Measurements from ENCODE around the gene DYNLT4. TPM values are rescaled to one million over a fixed set of nuclear protein-coding genes. Genes with fewer than 3 reads are reported as not detected.
"Not testable (repeated sequence)": the region's sequence is repeated elsewhere in the genome, so short reads cannot be mapped to it uniquely, and the experiment has no call there.

The DYNLT4 gene
- total RNA-seq, 1 experiment from 2014 or later = not detected

DNA sequence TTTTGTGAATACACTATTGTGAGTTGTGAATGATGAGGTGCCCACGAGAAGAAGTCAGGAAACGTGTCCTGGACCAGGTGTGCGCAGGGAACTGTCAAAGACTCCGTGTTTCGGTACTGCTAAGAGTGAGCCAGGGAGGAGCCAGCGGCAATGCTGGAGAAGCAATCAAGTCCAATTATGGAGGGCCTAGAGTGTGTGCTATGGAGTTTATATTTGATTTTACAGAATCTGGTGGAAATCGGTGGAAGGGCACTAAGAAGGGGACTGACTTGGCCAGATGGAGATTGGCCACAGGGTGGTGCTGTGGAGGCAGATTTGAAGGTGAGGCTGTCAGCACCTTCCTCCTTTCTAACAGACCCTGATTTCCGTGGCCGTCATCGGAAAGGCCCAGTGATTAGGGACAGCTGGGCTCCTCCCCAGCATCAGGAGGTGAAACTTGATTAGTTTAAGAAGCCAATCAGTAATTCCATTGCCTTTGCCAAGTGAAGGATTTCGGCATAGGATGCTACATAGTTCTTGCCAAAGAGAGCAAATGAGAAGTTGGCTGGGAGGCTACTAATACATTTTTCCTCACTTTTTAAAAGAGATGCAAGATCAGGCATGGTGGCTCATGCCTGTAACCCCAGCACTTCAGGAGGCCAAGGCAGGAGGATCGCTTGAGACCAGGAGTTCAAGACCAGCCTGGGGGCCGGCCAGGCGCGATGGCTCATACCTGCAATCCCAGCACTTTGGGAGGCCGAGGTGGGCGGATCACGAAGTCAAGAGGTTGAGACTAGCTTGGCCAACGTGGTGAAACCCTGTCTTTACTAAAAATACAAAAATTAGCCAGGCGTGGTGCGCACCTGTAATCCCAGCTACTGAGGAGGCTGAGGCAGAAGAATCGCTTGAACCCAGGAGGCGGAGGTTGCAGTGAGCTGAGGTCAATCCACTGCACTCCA lies 28.9 kb upstream of the DYNLT4 start:
- peak; percentile 60 to 90 for DNase-seq (ENCODE audit: low read depth in 1 of 2, low spot score in 2 of 2)
- Histone ChIP-seq H3K9me3 (replicated peaks) (no peaks in the 10 kb centered on the region), H3K4me3 (no peak overlapping the region), H3K4me1 (replicated peaks) (peaks cover 36% of the 10 kb centered on the region), H3K27ac (no peak overlapping the region), H3K36me3 (peaks cover 22% of the 10 kb centered on the region), H3K27me3 (replicated peaks) (no peaks in the 10 kb centered on the region)

GRCh38 chr1:44834328-44834727 lies 27.2 kb upstream of the DYNLT4 start:
- no peaks in the 10 kb centered on the region for H3K27me3 ChIP-seq (replicated peaks)
- no peak overlapping the region for H3K27ac ChIP-seq
- peaks cover 30% of the 10 kb centered on the region for H3K4me1 ChIP-seq (replicated peaks)
- no peak overlapping the region for H3K4me3 ChIP-seq
- no peak for DNase-seq (ENCODE audit: low read depth in 1 of 2, low spot score in 2 of 2)
- peaks cover 28% of the 10 kb centered on the region for H3K36me3 ChIP-seq
- H3K9me3 ChIP-seq (replicated peaks) = no peaks in the 10 kb centered on the region

GRCh38 chr1:44832056-44832705 lies 25.0 kb upstream of the DYNLT4 start:
- DNase-seq (ENCODE audit: low read depth in 1 of 2, low spot score in 2 of 2) = peak; percentile 69 to 84
- Histone ChIP-seq H3K4me3 (no peak overlapping the region), H3K27ac (no peak overlapping the region), H3K4me1 (replicated peaks) (peaks cover 23% of the 10 kb centered on the region), H3K9me3 (replicated peaks) (no peaks in the 10 kb centered on the region), H3K27me3 (replicated peaks) (no peaks in the 10 kb centered on the region), H3K36me3 (peaks cover 23% of the 10 kb centered on the region)

DNA sequence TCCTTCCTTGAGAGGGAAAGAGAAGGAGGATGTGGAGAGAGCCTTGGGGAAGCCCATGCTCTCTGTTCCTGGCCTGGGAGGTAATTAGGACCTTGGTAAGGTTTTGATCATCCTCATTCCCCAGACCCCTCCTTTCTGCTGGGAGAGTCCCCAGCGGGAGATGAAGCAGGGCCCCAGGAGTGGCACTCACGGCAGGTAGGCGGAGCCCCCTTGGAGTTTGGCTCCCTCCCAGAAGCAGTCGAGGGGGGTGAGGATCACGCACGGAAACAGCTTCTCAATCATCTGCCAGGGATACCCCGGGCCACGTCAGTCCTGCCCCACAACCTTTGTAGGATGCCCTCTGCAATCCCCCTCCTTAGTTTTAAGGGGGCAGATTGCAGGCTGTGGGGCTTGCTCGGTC lies 24.4 kb upstream of the DYNLT4 start:
- Histone ChIP-seq H3K4me3 (no peak overlapping the region), H3K27me3 (replicated peaks) (no peaks in the 10 kb centered on the region), H3K9me3 (replicated peaks) (no peaks in the 10 kb centered on the region), H3K4me1 (replicated peaks) (peaks cover 23% of the 10 kb centered on the region), H3K27ac (no peak overlapping the region), H3K36me3 (peaks cover 22% of the 10 kb centered on the region)
- DNase-seq (ENCODE audit: low read depth in 1 of 2, low spot score in 2 of 2) = no peak

- no peak for DNase-seq (ENCODE audit: low read depth in 1 of 2, low spot score in 2 of 2)
- H3K9me3 ChIP-seq (replicated peaks) = no peaks in the 10 kb centered on the region
- H3K36me3 ChIP-seq = peaks cover 19% of the 10 kb centered on the region
- no peak overlapping the region for H3K4me3 ChIP-seq
- peaks cover 18% of the 10 kb centered on the region for H3K4me1 ChIP-seq (replicated peaks)
- H3K27ac ChIP-seq = no peak overlapping the region
- no peaks in the 10 kb centered on the region for H3K27me3 ChIP-seq (replicated peaks)
Observed at GRCh38 chr1:44830900-44831304, 23.8 kb upstream of the DYNLT4 start.

DNA sequence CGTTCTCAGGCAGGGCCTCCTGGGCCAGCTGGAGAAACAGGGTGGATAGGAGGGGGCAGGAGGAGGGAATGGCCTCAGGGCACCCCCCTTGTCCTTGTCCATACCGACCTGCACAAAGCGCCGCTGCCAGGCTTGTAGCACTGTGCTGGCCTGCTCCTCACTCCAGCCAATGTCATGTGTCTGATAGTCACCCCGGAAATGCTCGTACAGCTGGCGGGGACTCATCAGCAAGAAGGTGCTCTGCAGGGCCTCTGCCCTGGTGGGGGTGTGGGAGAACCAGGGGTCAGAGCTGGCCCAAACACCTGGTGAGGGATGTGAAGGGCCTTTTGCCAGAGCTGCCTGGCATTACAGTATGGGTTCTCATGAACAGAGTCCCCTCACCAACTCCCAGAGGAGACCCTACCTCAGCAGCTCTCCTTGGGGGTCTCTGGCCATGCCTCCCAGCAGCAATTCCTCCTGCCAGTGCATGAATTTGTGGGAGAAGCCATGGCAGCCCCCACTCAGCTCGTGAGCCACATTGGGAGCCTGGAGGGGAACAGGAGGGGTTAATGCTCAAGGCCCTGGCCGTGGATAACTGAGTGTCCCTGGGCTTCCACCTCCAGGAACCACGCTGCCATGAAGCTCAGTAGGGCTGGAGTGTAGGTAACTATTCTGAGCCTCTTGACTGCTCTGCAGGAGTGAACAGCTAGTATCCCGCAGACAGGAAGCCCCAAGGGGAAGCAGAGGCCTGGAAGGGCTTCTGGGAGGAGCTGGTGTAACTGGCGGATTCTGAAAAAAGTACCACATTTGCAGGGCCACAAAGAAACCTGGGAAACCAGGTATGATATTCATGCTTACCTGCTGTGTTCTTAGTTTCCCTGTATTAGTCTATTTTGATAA lies 22.6 kb upstream of the DYNLT4 start:
- Histone ChIP-seq H3K4me3 (no peak overlapping the region), H3K4me1 (replicated peaks) (peaks cover 15% of the 10 kb centered on the region), H3K27ac (no peak overlapping the region), H3K27me3 (replicated peaks) (no peaks in the 10 kb centered on the region), H3K36me3 (peaks cover 19% of the 10 kb centered on the region), H3K9me3 (replicated peaks) (no peaks in the 10 kb centered on the region)
- no peak for DNase-seq (ENCODE audit: low read depth in 1 of 2, low spot score in 2 of 2)

DNA sequence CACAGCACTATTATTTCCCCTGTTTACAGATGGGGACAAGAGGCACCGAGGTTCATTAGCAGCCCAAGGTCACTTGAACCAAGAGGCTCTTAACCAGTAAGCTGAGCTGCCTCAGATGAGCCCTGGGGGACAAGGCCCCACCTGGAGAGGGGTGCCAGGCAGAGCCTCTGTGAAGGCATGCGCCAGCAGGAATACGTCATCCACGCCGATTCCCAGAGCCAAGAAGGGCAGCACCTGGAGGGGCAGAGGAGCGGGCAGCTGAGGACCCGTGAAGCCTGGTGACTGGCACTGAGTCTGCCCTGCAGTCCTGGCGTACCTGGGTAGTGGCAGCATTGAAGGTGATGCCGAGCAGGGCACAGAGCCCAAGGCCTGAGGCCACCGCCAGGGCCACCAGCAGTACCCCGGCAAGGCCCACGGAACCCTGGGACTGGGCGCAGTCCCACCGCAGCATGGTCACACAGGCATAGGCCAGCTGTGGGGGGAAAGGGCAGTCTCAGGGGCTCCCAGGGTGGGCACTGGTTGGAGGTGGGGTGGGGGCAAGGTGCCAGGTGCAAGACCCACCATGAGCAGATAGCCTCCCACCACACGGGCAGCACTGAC lies 21.8 kb upstream of the DYNLT4 start:
- Histone ChIP-seq H3K27ac (no peak overlapping the region), H3K4me1 (replicated peaks) (peaks cover 15% of the 10 kb centered on the region), H3K9me3 (replicated peaks) (no peaks in the 10 kb centered on the region), H3K36me3 (peaks cover 19% of the 10 kb centered on the region), H3K4me3 (no peak overlapping the region), H3K27me3 (replicated peaks) (no peaks in the 10 kb centered on the region)
- DNase-seq (ENCODE audit: low read depth in 1 of 2, low spot score in 2 of 2) = no peak

GRCh38 chr1:44828003-44828651 lies 21.0 kb upstream of the DYNLT4 start:
- no peaks in the 10 kb centered on the region for H3K27me3 ChIP-seq (replicated peaks)

GRCh38 chr1:44827197-44828002 lies 20.2 kb upstream of the DYNLT4 start:
- Histone ChIP-seq H3K27ac (no peak overlapping the region), H3K4me3 (no peak overlapping the region), H3K36me3 (peaks cover 22% of the 10 kb centered on the region), H3K4me1 (replicated peaks) (peaks cover 8% of the 10 kb centered on the region), H3K9me3 (replicated peaks) (no peaks in the 10 kb centered on the region), H3K27me3 (replicated peaks) (no peaks in the 10 kb centered on the region)
- no peak for DNase-seq (ENCODE audit: low read depth in 1 of 2, low spot score in 2 of 2)

More at GRCh38 chr1:44828003-44828651, 21.0 kb upstream of the DYNLT4 start:
- no peak overlapping the region for H3K4me3 ChIP-seq
- no peaks in the 10 kb centered on the region for H3K9me3 ChIP-seq (replicated peaks)
- H3K36me3 ChIP-seq = peaks cover 19% of the 10 kb centered on the region
- no peak overlapping the region for H3K27ac ChIP-seq
- peaks cover 15% of the 10 kb centered on the region for H3K4me1 ChIP-seq (replicated peaks)
- DNase-seq (ENCODE audit: low read depth in 1 of 2, low spot score in 2 of 2) = no peak

DNA sequence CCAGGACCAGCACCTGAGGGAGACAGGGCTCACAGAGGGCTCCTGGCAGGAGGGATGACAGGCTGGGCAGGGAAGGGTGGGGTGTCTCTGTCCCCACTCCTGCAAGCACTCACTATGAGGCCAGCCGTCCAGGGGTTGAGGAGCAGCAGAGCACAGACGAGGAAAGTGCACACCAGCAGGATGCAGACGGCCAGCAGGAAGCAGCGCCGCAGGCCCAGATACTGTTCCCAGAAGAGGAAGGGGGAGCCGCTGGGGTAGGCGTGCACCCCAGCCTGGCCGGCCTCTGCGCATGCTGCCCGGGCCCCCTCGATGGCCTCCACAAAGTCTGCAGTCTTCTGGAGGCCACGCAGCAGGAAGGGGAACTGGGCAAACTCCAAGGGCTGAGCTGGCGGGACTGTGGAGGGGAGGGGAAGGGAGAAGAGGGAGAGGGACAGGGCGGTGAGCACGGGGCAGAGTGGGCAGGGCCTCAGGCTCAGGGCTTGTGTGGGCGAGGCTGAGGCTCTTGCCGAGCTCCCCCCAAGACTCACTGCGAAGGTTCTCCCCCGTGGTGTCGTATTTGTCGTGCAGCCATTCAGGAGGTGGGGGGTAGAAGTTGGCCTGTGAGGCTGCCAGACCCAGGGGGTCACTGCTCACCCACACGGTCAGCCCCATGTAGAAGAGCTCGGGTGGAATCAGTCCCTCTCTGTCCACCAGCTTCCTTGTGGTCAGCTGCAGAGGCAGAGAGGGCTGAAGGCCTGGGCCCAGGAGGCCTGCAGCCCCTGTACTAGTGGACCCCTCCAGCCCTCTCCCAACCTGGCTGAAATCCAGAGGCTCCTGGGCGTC lies 19.4 kb upstream of the DYNLT4 start:
- Histone ChIP-seq H3K4me1 (replicated peaks) (no peaks in the 10 kb centered on the region), H3K27ac (no peak overlapping the region), H3K4me3 (no peak overlapping the region), H3K9me3 (replicated peaks) (no peaks in the 10 kb centered on the region), H3K27me3 (replicated peaks) (no peaks in the 10 kb centered on the region), H3K36me3 (peaks cover 17% of the 10 kb centered on the region)
- DNase-seq (ENCODE audit: low read depth in 1 of 2, low spot score in 2 of 2) = no peak

DNA sequence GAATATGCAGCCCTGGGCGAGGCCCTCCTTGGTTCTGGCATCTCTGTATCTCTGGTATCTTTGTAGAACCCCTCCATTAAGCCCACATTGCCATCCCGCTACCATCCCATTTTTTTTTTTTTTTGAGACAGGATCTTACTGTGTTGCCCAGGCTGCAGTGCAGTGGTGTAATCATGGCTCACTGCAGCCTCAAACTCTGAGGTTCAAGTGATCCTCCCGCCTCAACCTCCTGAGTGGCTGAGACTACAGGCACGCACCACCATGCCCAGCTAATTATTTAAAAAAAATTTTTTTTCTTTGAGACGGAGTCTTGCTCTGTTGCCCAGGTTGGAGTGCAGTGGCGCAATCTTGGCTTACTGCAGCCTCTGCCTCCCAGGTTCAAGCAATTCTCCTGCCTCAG lies 17.2 kb upstream of the DYNLT4 start:
- H3K4me3 ChIP-seq; H3K4me1 ChIP-seq (replicated peaks); H3K27me3 ChIP-seq (replicated peaks); H3K9me3 ChIP-seq (replicated peaks); H3K27ac ChIP-seq; H3K36me3 ChIP-seq; DNase-seq (ENCODE audit: low read depth in 1 of 2, low spot score in 2 of 2): not testable (repeated sequence)
